ENCODE measurements around the gene HAX1.

The HAX1 gene

DNA sequence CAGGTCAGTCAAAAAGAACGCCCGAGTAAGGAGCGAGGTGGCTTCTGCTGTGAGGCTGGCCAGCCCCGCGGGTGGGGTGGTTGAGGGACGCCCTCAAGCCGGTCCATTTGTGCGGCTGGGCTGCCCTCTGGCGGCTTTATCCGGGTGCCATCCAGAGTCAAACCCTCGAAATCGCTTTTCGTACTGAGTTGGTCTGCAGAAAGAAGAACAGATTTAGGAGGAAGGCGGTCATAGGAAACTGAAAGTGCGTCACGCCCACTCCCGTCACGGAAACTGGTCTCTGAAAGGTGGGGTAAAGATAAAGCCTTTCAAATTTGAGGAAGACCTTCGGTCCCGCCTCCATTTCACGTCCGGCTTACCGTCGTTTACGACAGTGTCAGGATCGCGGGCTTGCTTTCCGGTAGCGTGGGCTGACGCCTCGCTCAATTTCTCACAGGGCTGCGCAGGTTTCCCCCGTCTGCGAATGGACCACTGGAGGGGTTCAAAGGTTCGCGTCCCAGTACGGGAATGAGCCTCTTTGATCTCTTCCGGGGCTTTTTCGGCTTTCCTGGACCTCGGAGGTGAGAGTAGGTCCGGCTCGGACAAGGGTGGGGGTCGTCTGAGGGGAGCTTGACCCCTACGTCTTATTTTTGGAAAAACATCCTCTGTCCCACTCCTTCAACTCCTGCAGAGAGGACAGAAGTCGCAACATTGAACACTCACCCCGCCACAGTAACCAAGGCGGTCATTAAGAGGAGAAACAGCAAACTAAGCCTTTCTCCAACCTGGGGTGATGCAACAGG is at the start of gene HAX1:
TSS of gene HAX1 (plus strand) at position 413 of the 782 bp plus-strand sequence. CDS start at position 508, 95 bp downstream.
- Histone ChIP-seq H3K9me2 (replicated peaks; ENCODE audit: low read depth, low read length) (no peaks in the 10 kb centered on the region), H3K36me3 (ENCODE audit: insufficient read depth, low read length) (peaks cover 27% of the 10 kb centered on the region; the same call in 1 of the 2 replicates), H4K20me1 (ENCODE audit: insufficient read depth, low read length, poor library complexity, severe bottlenecking) (no peaks in the 10 kb centered on the region)

DNA sequence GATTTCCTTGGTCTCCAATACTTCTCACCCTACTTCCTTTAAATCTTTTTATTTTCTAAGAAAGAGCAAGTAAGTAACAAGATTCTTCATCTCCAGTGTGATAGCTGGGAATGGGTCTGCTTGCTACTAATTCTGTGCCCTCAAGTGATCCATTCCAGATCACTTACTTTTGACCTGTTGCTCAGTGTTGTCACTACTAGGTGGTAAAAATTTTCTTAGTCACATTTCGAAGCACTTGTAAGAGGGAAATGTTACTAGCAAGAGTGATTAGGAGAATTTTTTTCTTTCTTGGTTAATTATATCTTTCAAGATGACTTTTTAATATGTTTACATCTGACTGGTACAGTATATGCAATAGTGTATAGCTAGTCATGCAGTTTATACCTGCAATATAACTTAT is 49.5 kb upstream of the HAX1 start:
- no peaks in the 10 kb centered on the region for H3F3A ChIP-seq (ENCODE audit: low read depth)
- H3K4me3 ChIP-seq (ENCODE audit: low read length, poor library complexity, severe bottlenecking) = peak overlapping the region; percentile 91
- H3K79me2 ChIP-seq (ENCODE audit: insufficient read depth, low read length) = peaks cover 95% of the 10 kb centered on the region
- H3K4me1 ChIP-seq (ENCODE audit: insufficient read depth, low read length, poor library complexity, severe bottlenecking) = peaks cover 54% of the 10 kb centered on the region
- H3K9me2 ChIP-seq (replicated peaks; ENCODE audit: low read depth, low read length) = no peaks in the 10 kb centered on the region
- TF ChIP-seq EZH2phosphoT487 (IDR thresholded peaks at IDR 0.05; ENCODE audit: borderline replicate concordance) = no peak
- TF ChIP-seq, protein P1, sequence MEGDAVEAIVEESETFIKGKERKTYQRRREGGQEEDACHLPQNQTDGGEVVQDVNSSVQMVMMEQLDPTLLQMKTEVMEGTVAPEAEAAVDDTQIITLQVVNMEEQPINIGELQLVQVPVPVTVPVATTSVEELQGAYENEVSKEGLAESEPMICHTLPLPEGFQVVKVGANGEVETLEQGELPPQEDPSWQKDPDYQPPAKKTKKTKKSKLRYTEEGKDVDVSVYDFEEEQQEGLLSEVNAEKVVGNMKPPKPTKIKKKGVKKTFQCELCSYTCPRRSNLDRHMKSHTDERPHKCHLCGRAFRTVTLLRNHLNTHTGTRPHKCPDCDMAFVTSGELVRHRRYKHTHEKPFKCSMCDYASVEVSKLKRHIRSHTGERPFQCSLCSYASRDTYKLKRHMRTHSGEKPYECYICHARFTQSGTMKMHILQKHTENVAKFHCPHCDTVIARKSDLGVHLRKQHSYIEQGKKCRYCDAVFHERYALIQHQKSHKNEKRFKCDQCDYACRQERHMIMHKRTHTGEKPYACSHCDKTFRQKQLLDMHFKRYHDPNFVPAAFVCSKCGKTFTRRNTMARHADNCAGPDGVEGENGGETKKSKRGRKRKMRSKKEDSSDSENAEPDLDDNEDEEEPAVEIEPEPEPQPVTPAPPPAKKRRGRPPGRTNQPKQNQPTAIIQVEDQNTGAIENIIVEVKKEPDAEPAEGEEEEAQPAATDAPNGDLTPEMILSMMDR (conservative IDR thresholded peaks at IDR 0.05; ENCODE audit: low read length) = no peak
- no peak overlapping the region for H2AFZ ChIP-seq (ENCODE audit: low read length)
- no peaks in the 10 kb centered on the region for H3K27me3 ChIP-seq (ENCODE audit: insufficient read depth, low read length, poor library complexity, severe bottlenecking)
- peak overlapping the region; percentile 99 for H3K4me2 ChIP-seq (ENCODE audit: low read depth, low read length, poor library complexity, severe bottlenecking)
- peaks cover 26% of the 10 kb centered on the region for H3K36me3 ChIP-seq (ENCODE audit: insufficient read depth, low read length)
- H3K9me3 ChIP-seq (ENCODE audit: insufficient read depth, low read depth, low read length) = no peaks in the 10 kb centered on the region
- peaks cover 74% of the 10 kb centered on the region for H4K20me1 ChIP-seq (ENCODE audit: insufficient read depth, low read length, poor library complexity, severe bottlenecking)
- peak overlapping the region; percentile 97 for H3K9ac ChIP-seq (ENCODE audit: low read depth, low read length, poor library complexity, severe bottlenecking)

More for the DNA sequence above, at the start of gene HAX1:
- Histone ChIP-seq H3K4me3 (ENCODE audit: low read length, poor library complexity, severe bottlenecking) (peak within 1 kb of the TSS; percentile 100), H3F3A (ENCODE audit: low read depth) (no peaks in the 10 kb centered on the region), H3K79me2 (ENCODE audit: insufficient read depth, low read length) (peaks cover 13% of the 10 kb centered on the region), H3K27me3 (ENCODE audit: insufficient read depth, low read length, poor library complexity, severe bottlenecking) (no peaks in the 10 kb centered on the region), H3K9me3 (ENCODE audit: insufficient read depth, low read depth, low read length) (no peaks in the 10 kb centered on the region), H3K4me2 (ENCODE audit: low read depth, low read length, poor library complexity, severe bottlenecking) (peak within 1 kb of the TSS; percentile 92), H3K9ac (ENCODE audit: low read depth, low read length, poor library complexity, severe bottlenecking) (peak within 1 kb of the TSS; percentile 98), H2AFZ (ENCODE audit: low read length) (peak within 1 kb of the TSS; percentile 72), H3K4me1 (ENCODE audit: insufficient read depth, low read length, poor library complexity, severe bottlenecking) (peaks cover 13% of the 10 kb centered on the region)
- TF ChIP-seq EZH2phosphoT487 (IDR thresholded peaks at IDR 0.05; ENCODE audit: borderline replicate concordance) = no peak
- TF ChIP-seq, protein P1 (conservative IDR thresholded peaks at IDR 0.05; ENCODE audit: low read length) = peak; percentile 88

DNA sequence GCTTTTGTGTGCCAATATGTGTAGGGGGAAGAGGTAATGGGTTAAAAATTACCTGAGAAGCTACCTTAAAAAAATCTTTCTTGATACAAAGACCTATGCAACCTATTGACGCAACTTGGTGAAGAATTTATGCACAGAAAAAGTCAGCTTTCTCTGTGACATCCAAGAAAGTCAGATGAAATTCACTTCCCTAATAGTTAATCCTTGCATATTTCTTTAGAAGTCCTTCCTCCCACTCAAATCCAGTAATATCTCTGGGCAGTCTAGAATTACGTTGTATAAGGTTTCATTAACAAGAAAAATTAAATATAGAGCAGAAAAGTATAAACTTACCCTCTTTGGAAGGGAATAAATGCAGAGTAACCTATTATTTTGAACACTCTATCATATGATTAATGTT is 48.8 kb upstream of the HAX1 start:
- H3K4me1 ChIP-seq (ENCODE audit: insufficient read depth, low read length, poor library complexity, severe bottlenecking) = peaks cover 47% of the 10 kb centered on the region
- no peaks in the 10 kb centered on the region for H3K9me2 ChIP-seq (replicated peaks; ENCODE audit: low read depth, low read length)
- no peaks in the 10 kb centered on the region for H3F3A ChIP-seq (ENCODE audit: low read depth)
- H3K9ac ChIP-seq (ENCODE audit: low read depth, low read length, poor library complexity, severe bottlenecking) = peak overlapping the region; percentile 97
- H3K27me3 ChIP-seq (ENCODE audit: insufficient read depth, low read length, poor library complexity, severe bottlenecking) = no peaks in the 10 kb centered on the region
- H3K9me3 ChIP-seq (ENCODE audit: insufficient read depth, low read depth, low read length) = no peaks in the 10 kb centered on the region
- peaks cover 71% of the 10 kb centered on the region for H4K20me1 ChIP-seq (ENCODE audit: insufficient read depth, low read length, poor library complexity, severe bottlenecking)
- TF ChIP-seq, protein P1 (conservative IDR thresholded peaks at IDR 0.05; ENCODE audit: low read length) = no peak
- no peak for TF ChIP-seq EZH2phosphoT487 (IDR thresholded peaks at IDR 0.05; ENCODE audit: borderline replicate concordance)
- H3K36me3 ChIP-seq (ENCODE audit: insufficient read depth, low read length) = peaks cover 24% of the 10 kb centered on the region
- peaks cover 95% of the 10 kb centered on the region for H3K79me2 ChIP-seq (ENCODE audit: insufficient read depth, low read length)
- H3K4me2 ChIP-seq (ENCODE audit: low read depth, low read length, poor library complexity, severe bottlenecking) = peak overlapping the region; percentile 99
- peak overlapping the region; percentile 91 for H3K4me3 ChIP-seq (ENCODE audit: low read length, poor library complexity, severe bottlenecking)
- H2AFZ ChIP-seq (ENCODE audit: low read length) = no peak overlapping the region

Data from Loucy (cell line).